Activated T-helper 1 cell treated with anti-CD3 and anti-CD28 coated beads, Interleukin-12 subunit alpha, Interleukin-12 subunit beta, Interleukin-2, Interleukin-4 antibody, amounts not matched to agents 30 ng/mL and 10 ng/mL and 1 ng/mL, durations not matched to agents 14 hours and 24 hours and 36 hours (primary cell): ENCODE data around the gene DUSP18. TPM values are rescaled to one million over a fixed set of nuclear protein-coding genes. Genes with fewer than 3 reads are reported as not detected.
"Not testable (repeated sequence)": the region's sequence is repeated elsewhere in the genome, so short reads cannot be mapped to it uniquely, and the experiment has no call there.

Experiments
- DNase-seq: peaks from one replicate; pipeline ENCODE4 v3.0.0; 2021; ENCODE audit warnings: low spot score
- H3K27ac Mint-ChIP-seq: one replicate; pipeline ENCODE4 v1.8.0; 2021; ENCODE audit warnings: mild to moderate bottlenecking, mixed read lengths
- H3K27me3 Mint-ChIP-seq: one replicate; pipeline ENCODE4 v1.8.0; 2022; ENCODE audit warnings: mild to moderate bottlenecking, moderate library complexity, mixed read lengths; ENCODE audit not compliant: insufficient read depth
- H3K36me3 Mint-ChIP-seq: one replicate; pipeline ENCODE4 v1.8.0; 2021; ENCODE audit warnings: low read depth, mixed read lengths
- H3K4me1 Mint-ChIP-seq: one replicate; pipeline ENCODE4 v1.8.0; 2021; ENCODE audit warnings: low read depth, mixed read lengths
- H3K4me3 Mint-ChIP-seq: one replicate; pipeline ENCODE4 v1.8.0; 2021; ENCODE audit warnings: mild to moderate bottlenecking, moderate library complexity, mixed read lengths
- H3K9me3 Mint-ChIP-seq: one replicate; pipeline ENCODE4 v1.8.0; 2021; ENCODE audit warnings: mixed read lengths
- intact Hi-C: fragments of 100-400 bp; cut with micrococcal nuclease; formaldehyde crosslinking; loops from one replicate; pipeline ENCODE4 v1.15.1; 2024
- total RNA-seq: library from RNA; stranded (reverse); gene quantifications from 2 replicates; pipeline ENCODE4 v1.2.3, GENCODE V29; 2022

The DUSP18 gene
- 9.6 and 9.8 TPM in 2 replicates for total RNA-seq

DNA sequence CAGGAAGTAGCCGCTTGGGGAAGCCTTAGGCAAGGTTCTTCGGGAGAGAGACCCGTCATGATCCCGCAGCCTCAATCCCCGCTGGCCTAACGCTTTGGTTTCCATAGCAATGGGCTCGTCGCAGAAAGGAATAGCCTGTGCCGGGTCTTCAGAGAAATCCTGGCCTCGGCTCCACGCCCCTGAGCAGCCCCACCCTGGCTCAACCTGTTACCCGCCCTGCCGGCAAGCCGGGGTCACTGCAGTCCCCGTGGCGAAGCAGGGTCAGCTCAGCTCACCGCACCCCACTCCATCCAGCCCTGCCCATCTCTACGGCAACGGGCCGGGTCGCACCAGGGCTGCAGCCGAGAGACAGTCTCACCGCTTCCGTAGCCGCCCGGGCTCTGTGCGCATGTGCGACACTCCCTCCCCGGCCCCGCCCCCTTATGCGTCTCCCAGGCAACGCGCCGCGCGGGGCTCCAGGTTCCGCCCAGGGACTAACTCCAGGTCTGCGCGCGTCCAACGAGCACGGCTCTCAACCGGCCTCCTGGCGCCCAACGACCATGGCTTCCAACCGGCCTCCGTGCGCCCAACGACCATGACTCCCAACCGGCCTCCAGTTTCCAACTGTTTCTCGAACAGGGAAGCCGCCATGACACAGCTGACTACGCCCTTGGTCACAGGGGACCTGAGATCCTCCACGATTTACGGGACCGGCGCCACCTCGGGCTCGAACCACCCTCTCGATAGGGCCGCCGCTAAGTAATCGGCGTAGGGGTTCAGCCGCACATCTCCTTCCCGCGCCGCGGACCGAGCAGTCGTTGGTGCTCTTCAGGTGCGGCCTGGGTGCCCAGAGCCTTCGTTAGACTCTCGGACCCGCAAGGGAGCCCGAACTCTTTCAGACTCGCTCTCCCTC lies at the start of gene DUSP18:
Gene DUSP18 (minus strand): TSS at position 382 of the 892 bp plus-strand sequence. CDS start 3,872 bp downstream, outside the sequence.
- H3K9me3 Mint-ChIP-seq = no peaks in the 10 kb centered on the region
- H3K27me3 Mint-ChIP-seq = peaks cover 7% of the 10 kb centered on the region
- peak within 1 kb of the TSS; percentile 93 for H3K4me3 Mint-ChIP-seq
- H3K36me3 Mint-ChIP-seq = peaks cover 26% of the 10 kb centered on the region
- intact Hi-C loops = loop anchor here (1.0 to 10.0 kb wide), 7 partner anchors 18 to 547 kb away; partner anchors contain the start of genes LIMK2 and OSBP2
- H3K27ac Mint-ChIP-seq = peak within 1 kb of the TSS; percentile 83
- H3K4me1 Mint-ChIP-seq = peaks cover 32% of the 10 kb centered on the region
- DNase-seq = peak; percentile 92

DNA sequence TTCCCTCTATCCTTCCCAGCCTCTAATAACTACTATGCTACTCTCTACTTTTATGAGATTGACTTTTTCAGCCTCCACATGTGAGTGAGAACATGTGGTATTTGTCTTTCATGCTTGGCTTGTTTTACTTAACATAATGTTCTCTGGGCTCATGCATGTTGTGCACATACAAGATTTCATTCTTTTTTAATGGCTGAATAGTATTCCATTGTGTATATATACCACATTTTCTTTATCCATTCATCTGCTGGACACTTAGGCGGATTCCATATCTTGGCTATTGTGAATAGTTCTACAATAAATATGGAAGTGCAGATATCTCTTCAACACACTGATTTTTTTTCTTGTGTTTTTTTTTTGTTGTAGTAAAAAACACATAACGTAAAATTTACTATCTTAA lies 46.4 kb upstream of the DUSP18 start:
- H3K36me3 Mint-ChIP-seq = peaks cover 4% of the 10 kb centered on the region
- H3K27ac Mint-ChIP-seq = no peak overlapping the region
- intact Hi-C loops = no loop called here
- peaks cover 30% of the 10 kb centered on the region for H3K4me1 Mint-ChIP-seq
- DNase-seq = no peak
- peaks cover 3% of the 10 kb centered on the region for H3K9me3 Mint-ChIP-seq
- H3K27me3 Mint-ChIP-seq = no peaks in the 10 kb centered on the region
- no peak overlapping the region for H3K4me3 Mint-ChIP-seq

DNA sequence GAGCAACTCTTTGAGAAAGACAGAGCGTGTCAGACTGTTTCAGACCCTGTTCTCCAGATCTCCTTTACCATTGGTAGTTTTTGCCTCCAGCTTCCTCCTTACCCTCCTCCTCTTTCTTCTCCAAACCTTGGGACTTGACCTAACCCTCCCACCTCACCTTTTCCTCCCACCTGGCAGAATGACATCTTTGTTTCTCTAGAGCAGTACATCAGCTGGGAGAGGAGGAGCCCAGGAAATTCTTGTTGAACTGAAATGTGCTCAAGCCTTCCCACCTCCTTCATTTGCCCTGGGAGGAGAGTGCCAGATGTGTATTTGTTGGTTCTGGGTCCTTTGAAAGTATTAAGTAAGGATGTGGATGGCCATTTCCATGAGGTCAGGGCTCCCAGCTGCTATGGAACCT lies 44.4 kb upstream of the DUSP18 start:
- DNase-seq = no peak
- Mint-ChIP-seq H3K9me3 (peaks cover 4% of the 10 kb centered on the region), H3K27me3 (no peaks in the 10 kb centered on the region), H3K4me1 (peaks cover 23% of the 10 kb centered on the region), H3K27ac (no peak overlapping the region), H3K36me3 (peaks cover 4% of the 10 kb centered on the region), H3K4me3 (no peak overlapping the region)
- intact Hi-C loops = no loop called here

DNA sequence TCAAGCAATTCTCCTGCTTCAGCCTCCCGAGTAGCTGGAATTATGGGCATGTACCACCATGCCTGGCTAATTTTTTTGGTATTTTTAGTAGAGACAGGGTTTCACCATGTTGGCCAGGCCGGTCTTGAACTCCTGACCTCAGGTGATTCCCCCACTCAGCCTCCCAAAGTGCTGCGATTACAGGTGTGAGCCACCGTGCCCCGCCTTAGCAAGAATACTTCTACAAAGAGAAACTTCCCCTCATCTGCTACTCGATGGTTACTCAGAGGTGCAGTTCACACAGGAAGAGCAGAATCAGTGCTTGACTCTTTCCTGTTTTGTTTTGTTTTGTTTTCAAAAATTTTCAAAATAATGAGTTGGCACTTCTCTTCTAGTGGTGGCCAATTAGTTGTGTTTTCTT lies 42.3 kb upstream of the DUSP18 start:
- not testable (repeated sequence) for H3K4me3 Mint-ChIP-seq, H3K36me3 Mint-ChIP-seq, H3K9me3 Mint-ChIP-seq, H3K27me3 Mint-ChIP-seq
- H3K27ac Mint-ChIP-seq = peak overlapping the region; percentile 59
- H3K4me1 Mint-ChIP-seq = peaks cover 39% of the 10 kb centered on the region
- DNase-seq = peak; percentile 49
- intact Hi-C loops = loop anchor here (2.0 to 5.0 kb wide), 2 partner anchors 33 to 68 kb away; no protein-coding TSS in a partner anchor

DNA sequence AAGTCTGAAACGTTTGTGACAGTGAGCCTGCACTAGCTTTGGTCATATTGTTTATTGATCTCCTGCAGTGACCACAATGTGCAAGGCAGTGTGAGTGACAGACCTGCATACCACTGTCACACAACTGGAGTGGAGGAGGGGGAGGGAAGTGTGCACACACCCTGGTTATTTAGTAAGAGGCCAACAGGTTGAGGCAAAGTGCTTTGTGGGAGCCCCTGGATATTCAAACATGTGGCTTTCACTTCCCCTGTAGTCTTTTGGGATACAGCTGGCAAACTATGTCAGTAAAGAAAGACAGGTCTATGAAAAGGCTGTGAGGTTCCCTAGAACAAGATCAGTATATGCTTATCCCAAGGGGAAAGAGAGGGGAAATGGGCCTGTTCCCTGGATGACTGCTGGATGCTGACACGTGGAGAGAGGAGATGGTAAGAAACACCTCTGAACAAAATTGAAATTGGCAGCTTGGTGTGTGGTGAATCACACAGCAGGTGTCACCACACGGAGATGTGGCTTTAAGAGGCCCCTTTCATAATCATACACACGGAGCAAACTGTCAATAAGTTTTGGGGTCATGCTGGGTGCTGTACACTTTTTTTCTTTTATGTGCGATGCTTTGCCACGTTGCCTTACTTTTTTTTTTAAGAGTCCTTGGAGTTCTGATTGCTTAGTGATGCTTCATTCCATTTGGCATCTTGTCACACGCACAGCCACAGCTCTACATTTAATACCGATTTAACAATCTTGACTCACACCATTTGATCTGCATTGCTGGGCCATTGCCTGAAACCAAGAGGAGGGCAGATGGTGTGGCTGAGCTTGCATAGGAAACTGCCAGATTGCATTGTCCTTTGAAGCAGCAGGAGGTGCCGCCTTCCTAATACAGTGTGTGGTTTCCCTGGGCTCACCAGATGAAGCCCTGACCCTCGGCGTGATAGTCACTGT lies 38.3 kb upstream of the DUSP18 start:
- Mint-ChIP-seq H3K36me3 (peaks cover 1% of the 10 kb centered on the region), H3K27me3 (no peaks in the 10 kb centered on the region), H3K9me3 (peaks cover 4% of the 10 kb centered on the region), H3K4me1 (peaks cover 31% of the 10 kb centered on the region), H3K27ac (peak overlapping the region; percentile 41), H3K4me3 (no peak overlapping the region)
- DNase-seq = no peak
- intact Hi-C loops = loop anchor here (5.0 kb wide), 1 partner anchor 64 kb away; no protein-coding TSS in a partner anchor

DNA sequence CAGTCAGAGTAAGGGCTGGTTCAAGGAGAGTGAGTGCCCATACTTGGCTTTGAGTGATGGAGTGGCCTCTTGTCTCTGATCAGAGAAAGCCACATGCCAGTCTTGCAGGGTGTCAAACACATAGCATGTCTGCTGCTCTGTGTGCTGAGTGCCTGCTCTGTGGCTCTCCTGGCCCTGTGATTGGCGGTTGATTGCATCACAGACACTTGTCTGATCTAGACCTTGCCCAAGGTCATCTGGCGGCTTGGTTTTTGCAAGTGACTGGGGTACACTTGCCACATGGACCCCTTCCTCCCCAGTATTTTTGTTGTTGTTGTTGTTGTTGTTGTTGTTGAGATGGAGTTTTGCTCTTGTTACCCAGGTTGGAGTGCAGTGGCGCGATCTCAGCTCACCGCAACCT lies 37.3 kb upstream of the DUSP18 start:
- DNase-seq = no peak
- no peak overlapping the region for H3K27ac Mint-ChIP-seq
- H3K9me3 Mint-ChIP-seq = peaks cover 4% of the 10 kb centered on the region
- intact Hi-C loops = loop anchor here (5.0 kb wide), 1 partner anchor 63 kb away; no protein-coding TSS in a partner anchor
- H3K27me3 Mint-ChIP-seq = no peaks in the 10 kb centered on the region
- peaks cover 26% of the 10 kb centered on the region for H3K4me1 Mint-ChIP-seq
- H3K4me3 Mint-ChIP-seq = no peak overlapping the region
- H3K36me3 Mint-ChIP-seq = peaks cover 1% of the 10 kb centered on the region

DNA sequence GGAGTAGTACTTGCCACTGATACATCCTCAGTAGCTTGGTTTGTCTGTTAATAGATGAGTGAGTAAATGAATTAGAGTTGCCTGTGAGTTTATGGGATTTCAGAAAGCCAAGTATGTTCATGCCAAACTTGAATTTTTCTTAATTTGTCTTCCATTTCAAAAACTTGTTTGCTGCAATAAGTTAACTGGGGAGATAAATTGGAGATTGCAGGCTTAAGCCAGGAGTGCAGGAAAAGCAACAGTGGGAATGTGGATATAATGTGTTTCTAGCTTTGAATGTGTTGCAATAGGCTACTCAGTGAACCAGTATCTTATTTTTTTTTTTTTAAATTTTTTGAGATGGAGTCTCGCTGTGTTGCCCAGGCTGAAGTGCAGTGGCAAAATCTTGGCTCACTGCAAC lies 35.2 kb upstream of the DUSP18 start:
- Mint-ChIP-seq H3K27me3 (peaks cover 2% of the 10 kb centered on the region), H3K4me3 (no peak overlapping the region), H3K9me3 (no peaks in the 10 kb centered on the region), H3K36me3 (no peaks in the 10 kb centered on the region), H3K27ac (no peak overlapping the region), H3K4me1 (peaks cover 22% of the 10 kb centered on the region)
- DNase-seq = no peak
- intact Hi-C loops = no loop called here

DNA sequence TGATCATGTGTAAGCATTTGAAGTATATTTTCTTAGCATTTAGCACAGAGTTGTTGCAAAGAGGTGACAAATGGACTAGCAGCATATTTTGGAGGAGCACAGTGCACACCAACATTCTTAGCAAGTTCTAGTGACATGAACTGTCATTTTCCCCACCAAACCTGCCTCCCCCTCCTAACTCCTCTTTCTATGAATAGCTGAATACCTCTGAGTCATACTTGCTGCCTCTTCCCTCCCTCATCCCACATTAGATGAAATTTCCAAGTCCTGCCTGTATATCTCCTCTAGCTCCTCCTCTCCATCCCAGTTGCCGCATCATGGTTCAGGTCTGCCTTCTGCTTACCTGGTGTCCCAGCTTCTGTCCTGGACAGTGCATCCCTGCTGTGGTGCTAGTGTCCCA lies 34.2 kb upstream of the DUSP18 start:
- Mint-ChIP-seq H3K4me1 (peaks cover 21% of the 10 kb centered on the region), H3K27me3 (peaks cover 2% of the 10 kb centered on the region), H3K27ac (no peak overlapping the region), H3K36me3 (no peaks in the 10 kb centered on the region), H3K9me3 (no peaks in the 10 kb centered on the region), H3K4me3 (no peak overlapping the region)
- no peak for DNase-seq
- intact Hi-C loops = no loop called here

DNA sequence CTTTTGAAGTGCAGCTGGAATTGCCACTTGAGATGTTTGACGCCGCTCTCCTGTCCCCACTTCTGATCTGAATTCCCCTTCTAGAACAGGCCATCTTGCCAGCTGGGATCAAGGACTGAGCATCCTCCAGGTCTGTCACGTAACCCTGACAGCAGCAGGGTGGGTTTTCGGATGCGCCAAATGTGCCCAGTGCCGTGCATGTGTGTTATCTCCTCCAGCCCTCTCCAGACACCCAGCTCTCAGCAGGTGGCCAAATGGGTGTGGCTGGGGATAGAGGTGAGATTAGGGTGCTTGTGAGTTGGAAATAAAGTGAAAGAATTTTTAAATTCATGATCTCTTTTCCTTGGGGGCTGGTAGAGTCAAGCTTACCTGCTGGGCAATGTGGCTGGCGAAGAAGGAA lies 30.3 kb upstream of the DUSP18 start:
- Mint-ChIP-seq H3K4me1 (peaks cover 26% of the 10 kb centered on the region), H3K27ac (no peak overlapping the region), H3K36me3 (no peaks in the 10 kb centered on the region), H3K4me3 (no peak overlapping the region), H3K9me3 (no peaks in the 10 kb centered on the region), H3K27me3 (peaks cover 11% of the 10 kb centered on the region)
- intact Hi-C loops = no loop called here
- DNase-seq = no peak

DNA sequence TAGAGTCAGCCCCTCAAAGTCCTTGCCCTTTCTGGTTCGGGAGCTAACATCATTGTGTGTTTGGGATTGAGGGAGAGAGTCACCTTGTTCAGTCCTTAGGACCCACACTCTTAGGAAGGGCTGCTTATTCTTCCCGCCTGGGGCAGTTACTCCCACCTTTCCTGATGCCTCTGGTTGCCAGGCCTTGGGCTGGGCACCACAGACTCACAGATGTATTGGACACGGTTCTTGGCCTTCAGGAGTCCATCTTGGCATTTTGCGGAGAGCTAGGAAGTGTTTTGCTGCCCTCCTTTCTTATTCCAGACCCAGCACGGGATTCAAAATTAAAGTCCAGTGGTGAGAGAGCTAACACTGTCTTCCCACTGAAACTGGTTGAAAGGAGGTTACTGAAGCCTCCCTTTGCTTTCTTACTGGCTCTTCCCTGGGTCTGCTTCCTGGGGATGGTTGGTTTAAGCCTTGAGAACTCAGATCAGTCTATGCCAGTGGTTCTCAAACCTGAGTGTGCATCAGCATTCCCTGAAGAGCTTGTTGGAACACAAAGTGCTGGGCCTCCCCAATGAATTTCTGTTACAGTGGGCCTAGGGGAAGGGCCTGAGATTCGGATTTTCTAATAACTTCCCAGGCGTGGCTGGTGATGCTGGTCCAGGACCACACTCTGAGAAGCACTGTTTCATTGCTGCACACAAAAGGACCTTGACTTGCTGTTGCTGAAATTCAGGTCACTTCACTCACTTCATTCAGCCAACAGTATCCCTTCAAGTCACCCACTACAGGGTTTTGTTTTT lies 28.4 kb upstream of the DUSP18 start:
- intact Hi-C loops = no loop called here

DNA sequence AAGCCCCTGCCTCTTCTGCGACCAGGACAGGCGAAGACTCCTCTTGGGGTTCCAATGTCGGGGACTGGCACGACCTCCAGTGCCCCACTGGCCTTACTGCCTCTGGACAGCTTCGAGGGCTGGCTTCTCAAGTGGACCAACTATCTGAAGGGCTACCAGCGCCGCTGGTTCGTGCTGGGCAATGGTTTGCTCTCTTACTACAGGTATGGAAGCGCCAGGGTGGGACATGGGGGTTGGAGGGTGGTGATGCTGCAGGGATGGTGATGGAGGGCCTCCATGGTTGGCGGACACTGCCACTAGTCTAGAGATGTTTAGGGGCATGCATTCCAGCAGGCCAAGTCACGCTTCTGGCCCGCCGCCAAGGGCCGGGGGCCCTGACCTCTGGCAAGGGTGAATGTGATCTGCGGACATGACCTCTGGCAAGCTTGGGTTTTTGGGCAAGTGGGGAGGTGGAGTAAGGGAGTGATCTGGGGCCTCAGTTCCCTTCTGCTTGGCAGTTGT lies 27.7 kb upstream of the DUSP18 start:
- intact Hi-C loops = no loop called here
- Mint-ChIP-seq H3K9me3 (no peaks in the 10 kb centered on the region), H3K27ac (peak overlapping the region; percentile 63), H3K27me3 (peaks cover 11% of the 10 kb centered on the region), H3K4me1 (peaks cover 21% of the 10 kb centered on the region), H3K36me3 (no peaks in the 10 kb centered on the region), H3K4me3 (peak overlapping the region; percentile 80)
- no peak for DNase-seq

More for the DNA sequence above, 28.4 kb upstream of the DUSP18 start:
- Mint-ChIP-seq H3K36me3 (no peaks in the 10 kb centered on the region), H3K27me3 (peaks cover 11% of the 10 kb centered on the region), H3K4me1 (peaks cover 21% of the 10 kb centered on the region), H3K9me3 (no peaks in the 10 kb centered on the region), H3K4me3 (peak overlapping the region; percentile 80), H3K27ac (peak overlapping the region; percentile 63)
- no peak for DNase-seq
